Caco-2 (cell line): Measurements from ENCODE around the gene TIPRL. TPM values are rescaled to one million over a fixed set of nuclear protein-coding genes. Genes with fewer than 3 reads are reported as not detected.

Experiments used
- BruUV-seq: library from RNA; stranded (reverse); fragments of 400-500 nt; replicated peaks from 2 replicates; lab custom pipeline; 2021; lab: Mats Ljungman, UMichigan
- CTCF ChIA-PET: fragments of 300-600 bp; sonication (Branson Sonifier 250); formaldehyde crosslinking; loops from one replicate; lab custom pipeline; 2022; ENCODE audit warnings: antibody characterized with exemption; lab: Charles Lee
- POLR2A ChIA-PET: fragments of 300-600 bp; sonication (Branson Sonifier 250); formaldehyde crosslinking; loops from one replicate; lab custom pipeline; 2022; ENCODE audit warnings: antibody characterized with exemption; lab: Charles Lee
- DNase-seq, 2 experiments: peaks; one replicate each; pipeline versions ENCODE4 v3.0.0 to v3.0.0-alpha.2; 2020 to 2022
- H3K27me3 ChIP-seq: replicated peaks from 2 replicates; pipeline ENCODE4 v1.6.0; 2011; ENCODE audit warnings: low read length; ENCODE audit not compliant: control insufficient read depth, insufficient read depth
- H3K36me3 ChIP-seq: 2 replicates; pipeline ENCODE4 v1.5.1; 2011; ENCODE audit warnings: low read length; ENCODE audit not compliant: control insufficient read depth, insufficient read depth
- H3K4me1 ChIP-seq: fragments of 250-450 bp; sonication (Bioruptor Pico); 2 replicates; pipeline ENCODE4 v1.5.1; 2020; ENCODE audit warnings: mild to moderate bottlenecking
- H3K4me3 ChIP-seq: 2 replicates; pipeline ENCODE4 v1.5.1; 2011; ENCODE audit warnings: low read depth, mild to moderate bottlenecking, control low read depth, low read length
- H3K9me3 ChIP-seq: fragments of 250-450 bp; sonication (Bioruptor Pico); 2 replicates; pipeline ENCODE4 v1.5.1; 2020; ENCODE audit warnings: mild to moderate bottlenecking, moderate library complexity
- H3K27ac Mint-ChIP-seq: one replicate; pipeline ENCODE4 v1.8.0; 2022; ENCODE audit warnings: mixed read lengths; ENCODE audit not compliant: unreplicated experiment
- H3K27me3 Mint-ChIP-seq: one replicate; pipeline ENCODE4 v1.8.0; 2022; ENCODE audit warnings: mixed read lengths; ENCODE audit not compliant: insufficient read depth, unreplicated experiment
- H3K36me3 Mint-ChIP-seq: one replicate; pipeline ENCODE4 v1.8.0; 2022; ENCODE audit warnings: mild to moderate bottlenecking, mixed read lengths; ENCODE audit not compliant: insufficient read depth, unreplicated experiment
- H3K4me1 Mint-ChIP-seq: one replicate; pipeline ENCODE4 v1.8.0; 2022; ENCODE audit warnings: low read depth, mixed read lengths; ENCODE audit not compliant: unreplicated experiment
- H3K4me3 Mint-ChIP-seq: one replicate; pipeline ENCODE4 v1.8.0; 2022; ENCODE audit warnings: mild to moderate bottlenecking, moderate library complexity, mixed read lengths; ENCODE audit not compliant: unreplicated experiment
- H3K9me3 Mint-ChIP-seq: one replicate; pipeline ENCODE4 v1.8.0; 2022; ENCODE audit warnings: mixed read lengths; ENCODE audit not compliant: unreplicated experiment
- CTCF ChIP-seq, 2 experiments: fragments of 200-600 bp in 1 of 2; IDR thresholded peaks; 1 replicate in 1 of 2; 2 replicates in 1 of 2; pipeline versions ENCODE4 v1.5.1 to v1.8.0; 2011 to 2022; ENCODE audit warnings: antibody characterized with exemption in 1 of 2, control low read depth in 1 of 2, inconsistent platforms in 1 of 2, low read depth in 1 of 2, low read length in 1 of 2, mild to moderate bottlenecking in 1 of 2, moderate library complexity in 1 of 2; ENCODE audit not compliant: insufficient read depth in 1 of 2, severe bottlenecking in 1 of 2, unreplicated experiment in 1 of 2
- intact Hi-C: fragments of 100-400 bp; cut with micrococcal nuclease; formaldehyde crosslinking; loops from one replicate; pipeline ENCODE4 v1.10.0; 2022; ENCODE audit not compliant: unreplicated experiment
- total RNA-seq: library from RNA; stranded (reverse); gene quantifications from 2 replicates; pipeline ENCODE4 v1.2.3, GENCODE V29; 2022

The TIPRL gene
- total RNA-seq, 1 experiment from 2014 or later = 38.1 TPM

- POLR2A ChIA-PET = no interaction called here
- peaks cover 38% of the 10 kb centered on the region for H3K4me1 ChIP-seq
- H3K4me3 ChIP-seq = no peak overlapping the region
- TF ChIP-seq CTCF (IDR thresholded peaks at IDR 0.05; ENCODE audit: insufficient read depth in 1 of 2, low read depth in 1 of 2, low read length in 1 of 2, severe bottlenecking in 1 of 2, unreplicated experiment in 1 of 2) = no peak
- DNase-seq = no peak
- CTCF ChIA-PET = no interaction called here
- intact Hi-C loops = no loop called here
- H3K27me3 ChIP-seq = no peaks in the 10 kb centered on the region
- peaks cover 12% of the 10 kb centered on the region for H3K36me3 Mint-ChIP-seq
- no peak overlapping the region for H3K4me3 Mint-ChIP-seq
- H3K9me3 Mint-ChIP-seq = no peaks in the 10 kb centered on the region
- no peaks in the 10 kb centered on the region for H3K27me3 Mint-ChIP-seq
- no peaks in the 10 kb centered on the region; the same call in 1 of the 2 replicates for H3K36me3 ChIP-seq
- H3K4me1 Mint-ChIP-seq = peaks cover 24% of the 10 kb centered on the region
- no peaks in the 10 kb centered on the region for H3K9me3 ChIP-seq
- peak overlapping the region; percentile 45 for H3K27ac Mint-ChIP-seq
- BruUV-seq = no TSS peak
Observed at GRCh38 chr1:168139070-168139469, 39.7 kb upstream of the TIPRL start.

GRCh38 chr1:168141871-168142385, 36.8 kb upstream of the TIPRL start:
- Mint-ChIP-seq H3K9me3 (no peaks in the 10 kb centered on the region), H3K4me1 (peaks cover 25% of the 10 kb centered on the region), H3K36me3 (peaks cover 23% of the 10 kb centered on the region), H3K27ac (peak overlapping the region; percentile 65), H3K4me3 (no peak overlapping the region), H3K27me3 (no peaks in the 10 kb centered on the region)
- H3K9me3 ChIP-seq = no peaks in the 10 kb centered on the region
- H3K27me3 ChIP-seq = no peaks in the 10 kb centered on the region
- CTCF ChIA-PET = interaction anchor here (0.8 to 1.0 kb wide), 2 partner anchors 25 to 59 kb away, joined by 3 to 7 read pairs; no protein-coding TSS in a partner anchor
- POLR2A ChIA-PET = no interaction called here
- peak; percentile 47 to 49 for DNase-seq
- no peaks in the 10 kb centered on the region for H3K36me3 ChIP-seq
- H3K4me3 ChIP-seq = no peak overlapping the region
- BruUV-seq = no TSS peak
- intact Hi-C loops = loop anchor here (10.0 kb wide), 1 partner anchor 207 kb away; the partner anchor contains the start of genes DCAF6 and MPC2
- TF ChIP-seq CTCF (IDR thresholded peaks at IDR 0.05; ENCODE audit: insufficient read depth in 1 of 2, low read depth in 1 of 2, low read length in 1 of 2, severe bottlenecking in 1 of 2, unreplicated experiment in 1 of 2) = no peak
- peaks cover 36% of the 10 kb centered on the region for H3K4me1 ChIP-seq

GRCh38 chr1:168145184-168146159, 33.3 kb upstream of the TIPRL start:
- CTCF ChIA-PET = interaction anchor here (0.6 to 0.7 kb wide), 2 partner anchors 9 to 63 kb away, joined by 3 to 4 read pairs; partner anchors contain the start of gene GPR161
- intact Hi-C loops = loop anchor here (1.0 to 10.0 kb wide), 5 partner anchors 9 to 211 kb away; partner anchors contain the start of genes DCAF6, GPR161, MPC2 and TIPRL
- TF ChIP-seq CTCF (IDR thresholded peaks at IDR 0.05; ENCODE audit: insufficient read depth in 1 of 2, low read depth in 1 of 2, low read length in 1 of 2, severe bottlenecking in 1 of 2, unreplicated experiment in 1 of 2) = peak; percentile 96 to 98
- H3K27ac Mint-ChIP-seq = peak overlapping the region; percentile 53
- H3K36me3 ChIP-seq = no peaks in the 10 kb centered on the region
- DNase-seq = peak; percentile 93 to 95
- no peak overlapping the region for H3K4me3 ChIP-seq
- POLR2A ChIA-PET = no interaction called here
- BruUV-seq = no TSS peak
- peaks cover 20% of the 10 kb centered on the region for H3K36me3 Mint-ChIP-seq
- H3K27me3 ChIP-seq = no peaks in the 10 kb centered on the region
- H3K9me3 ChIP-seq = no peaks in the 10 kb centered on the region
- H3K4me3 Mint-ChIP-seq = peak overlapping the region; percentile 68
- peaks cover 36% of the 10 kb centered on the region for H3K4me1 ChIP-seq
- H3K27me3 Mint-ChIP-seq = no peaks in the 10 kb centered on the region
- peaks cover 32% of the 10 kb centered on the region for H3K4me1 Mint-ChIP-seq
- no peaks in the 10 kb centered on the region for H3K9me3 Mint-ChIP-seq
